ENCODE results near the gene FSCN2.

Gene FSCN2

DNA sequence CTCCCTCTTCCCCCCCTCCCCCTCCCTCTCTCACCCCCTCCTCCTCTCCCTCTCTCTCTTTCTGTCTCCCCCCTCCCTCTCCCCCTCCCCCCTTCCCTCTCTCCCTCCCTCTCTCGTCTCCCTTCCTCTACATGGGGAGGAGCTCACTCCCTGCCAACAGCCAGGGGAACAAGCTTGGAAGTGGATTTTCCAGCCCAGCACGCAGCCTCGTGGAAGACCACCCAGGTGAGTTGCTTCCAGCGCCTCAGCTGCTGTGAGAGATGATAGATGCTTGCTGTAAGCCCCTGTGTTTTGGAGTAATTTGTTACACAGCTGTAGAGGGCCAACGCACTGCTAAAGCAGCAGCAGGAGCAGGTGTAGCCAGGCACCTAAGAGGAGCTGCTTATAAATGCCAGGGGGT is 36.4 kb upstream of the FSCN2 start:
- H3K9me3 ChIP-seq (ENCODE audit: control insufficient read depth in 1 of 2, low read length in 2 of 2), result no peaks in the 10 kb centered on the region
- no peak overlapping the region for H3K9ac ChIP-seq (ENCODE audit: low read depth in 1 of 2, low read length in 2 of 2)
- no peaks in the 10 kb centered on the region for H3K36me3 ChIP-seq (ENCODE audit: control insufficient read depth in 1 of 2, insufficient read depth in 2 of 2, low read length in 2 of 2)
- H3K4me3 ChIP-seq (ENCODE audit: low read depth in 1 of 2, low read length in 2 of 2), result no peak overlapping the region
- H3K27me3 ChIP-seq (ENCODE audit: control insufficient read depth in 1 of 2, insufficient read depth in 2 of 2, low read length in 2 of 2), result peaks cover 0 to 2% of the 10 kb centered on the region in 2 donors
- no peak overlapping the region for H3K27ac ChIP-seq (ENCODE audit: low read depth, low read length)
- peaks cover 4 to 15% of the 10 kb centered on the region in 2 donors for H3K4me1 ChIP-seq (ENCODE audit: control insufficient read depth in 1 of 2, insufficient read depth in 2 of 2, low read length in 2 of 2)

DNA sequence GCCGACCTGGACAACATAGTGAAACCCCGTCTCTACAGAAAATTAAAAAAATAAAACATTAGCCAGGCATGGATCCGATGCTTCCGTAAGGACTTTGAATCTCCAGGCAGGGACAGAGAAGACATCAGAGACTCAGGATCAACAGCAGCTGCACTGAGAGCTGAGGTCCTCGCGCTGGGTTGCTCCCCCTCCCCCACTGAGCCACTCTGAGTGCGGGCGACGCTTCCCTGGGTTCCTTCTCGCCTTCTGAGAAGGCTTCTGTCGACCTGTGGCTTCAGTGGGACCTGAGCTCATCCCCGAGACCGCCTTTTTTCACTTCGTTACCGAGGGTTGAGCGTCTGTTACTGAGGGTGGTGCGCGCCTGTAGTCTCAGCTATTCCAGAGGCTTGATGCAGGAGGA is 36.0 kb upstream of the FSCN2 start:
- Histone ChIP-seq H3K9ac (ENCODE audit: low read depth in 1 of 2, low read length in 2 of 2) (no peak overlapping the region), H3K27ac (ENCODE audit: low read depth, low read length) (no peak overlapping the region), H3K27me3 (ENCODE audit: control insufficient read depth in 1 of 2, insufficient read depth in 2 of 2, low read length in 2 of 2) (peaks cover 0 to 2% of the 10 kb centered on the region in 2 donors), H3K4me3 (ENCODE audit: low read depth in 1 of 2, low read length in 2 of 2) (no peak overlapping the region), H3K36me3 (ENCODE audit: control insufficient read depth in 1 of 2, insufficient read depth in 2 of 2, low read length in 2 of 2) (no peaks in the 10 kb centered on the region), H3K9me3 (ENCODE audit: control insufficient read depth in 1 of 2, low read length in 2 of 2) (no peaks in the 10 kb centered on the region), H3K4me1 (ENCODE audit: control insufficient read depth in 1 of 2, insufficient read depth in 2 of 2, low read length in 2 of 2) (peaks cover 4 to 15% of the 10 kb centered on the region in 2 donors)

DNA sequence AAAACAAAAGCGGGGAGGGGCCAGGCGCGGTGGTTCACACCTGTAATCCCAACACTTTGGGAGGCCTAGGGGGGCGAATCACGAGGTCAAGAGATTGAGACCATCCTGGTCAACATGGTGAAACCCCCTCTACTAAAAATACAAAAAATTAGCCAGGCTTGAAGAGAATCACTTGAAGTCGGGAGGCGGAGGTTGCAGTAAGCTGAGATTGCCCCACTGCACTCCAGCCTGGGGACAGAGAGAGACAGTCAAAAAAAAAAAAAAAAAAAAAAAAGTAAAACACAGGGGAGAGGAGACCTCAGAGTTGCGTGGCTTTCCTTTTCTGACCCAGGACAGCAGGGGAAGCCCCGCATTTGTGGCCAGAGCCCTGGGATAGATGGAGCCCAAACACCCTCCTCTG is 35.5 kb upstream of the FSCN2 start:
- Histone ChIP-seq H3K4me3 (ENCODE audit: low read depth in 1 of 2, low read length in 2 of 2) (no peak overlapping the region), H3K9ac (ENCODE audit: low read depth in 1 of 2, low read length in 2 of 2) (no peak overlapping the region), H3K27me3 (ENCODE audit: control insufficient read depth in 1 of 2, insufficient read depth in 2 of 2, low read length in 2 of 2) (peaks cover 0 to 2% of the 10 kb centered on the region in 2 donors), H3K4me1 (ENCODE audit: control insufficient read depth in 1 of 2, insufficient read depth in 2 of 2, low read length in 2 of 2) (peaks cover 4 to 10% of the 10 kb centered on the region in 2 donors), H3K36me3 (ENCODE audit: control insufficient read depth in 1 of 2, insufficient read depth in 2 of 2, low read length in 2 of 2) (no peaks in the 10 kb centered on the region), H3K27ac (ENCODE audit: low read depth, low read length) (no peak overlapping the region), H3K9me3 (ENCODE audit: control insufficient read depth in 1 of 2, low read length in 2 of 2) (no peaks in the 10 kb centered on the region)

DNA sequence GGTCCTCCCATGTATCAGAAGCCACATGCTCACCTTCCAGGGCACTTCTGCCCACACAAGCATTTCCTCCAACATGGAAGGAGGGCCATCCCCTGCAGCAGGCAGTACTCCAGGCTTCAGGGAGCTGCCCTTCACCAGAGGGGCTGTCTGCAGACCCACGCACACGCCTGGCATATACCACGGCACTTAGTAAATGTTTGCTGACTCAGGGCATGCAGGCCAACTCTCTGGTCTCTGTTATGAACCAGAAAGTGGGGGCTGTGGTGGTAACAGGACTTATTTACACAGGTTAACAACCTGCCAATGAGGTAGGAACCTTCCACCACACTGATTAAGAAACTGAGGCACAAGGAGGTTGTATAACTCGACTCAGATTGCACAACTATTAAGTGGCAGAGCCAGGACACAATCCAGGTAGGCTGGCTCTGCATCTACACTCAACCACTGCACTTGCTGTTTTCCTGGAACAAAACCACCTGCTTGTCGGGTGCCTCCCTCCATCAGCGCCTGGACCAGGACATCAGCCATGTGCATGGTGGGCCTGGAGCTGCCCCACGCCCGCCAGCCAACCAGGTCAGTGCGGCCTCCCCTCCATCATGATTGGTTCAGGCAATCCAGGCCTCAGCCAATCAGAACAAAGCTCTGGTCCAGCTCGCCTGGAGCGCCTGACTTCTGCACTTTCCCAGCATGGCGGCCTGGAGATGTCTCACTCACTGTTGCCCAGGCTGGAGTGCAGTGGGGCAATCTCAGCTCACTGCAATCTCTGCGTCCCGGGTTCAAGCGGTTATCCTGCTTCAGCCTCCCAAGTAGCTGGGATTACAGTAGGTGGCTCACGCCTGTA is 34.8 kb upstream of the FSCN2 start:
- no peak overlapping the region for H3K4me3 ChIP-seq (ENCODE audit: low read depth in 1 of 2, low read length in 2 of 2)
- H3K9me3 ChIP-seq (ENCODE audit: control insufficient read depth in 1 of 2, low read length in 2 of 2), result no peaks in the 10 kb centered on the region
- peaks cover 0 to 2% of the 10 kb centered on the region in 2 donors for H3K27me3 ChIP-seq (ENCODE audit: control insufficient read depth in 1 of 2, insufficient read depth in 2 of 2, low read length in 2 of 2)
- H3K4me1 ChIP-seq (ENCODE audit: control insufficient read depth in 1 of 2, insufficient read depth in 2 of 2, low read length in 2 of 2), result peaks cover 4 to 10% of the 10 kb centered on the region in 2 donors
- H3K36me3 ChIP-seq (ENCODE audit: control insufficient read depth in 1 of 2, insufficient read depth in 2 of 2, low read length in 2 of 2), result no peaks in the 10 kb centered on the region
- H3K9ac ChIP-seq (ENCODE audit: low read depth in 1 of 2, low read length in 2 of 2), result no peak overlapping the region
- no peak overlapping the region for H3K27ac ChIP-seq (ENCODE audit: low read depth, low read length)

DNA sequence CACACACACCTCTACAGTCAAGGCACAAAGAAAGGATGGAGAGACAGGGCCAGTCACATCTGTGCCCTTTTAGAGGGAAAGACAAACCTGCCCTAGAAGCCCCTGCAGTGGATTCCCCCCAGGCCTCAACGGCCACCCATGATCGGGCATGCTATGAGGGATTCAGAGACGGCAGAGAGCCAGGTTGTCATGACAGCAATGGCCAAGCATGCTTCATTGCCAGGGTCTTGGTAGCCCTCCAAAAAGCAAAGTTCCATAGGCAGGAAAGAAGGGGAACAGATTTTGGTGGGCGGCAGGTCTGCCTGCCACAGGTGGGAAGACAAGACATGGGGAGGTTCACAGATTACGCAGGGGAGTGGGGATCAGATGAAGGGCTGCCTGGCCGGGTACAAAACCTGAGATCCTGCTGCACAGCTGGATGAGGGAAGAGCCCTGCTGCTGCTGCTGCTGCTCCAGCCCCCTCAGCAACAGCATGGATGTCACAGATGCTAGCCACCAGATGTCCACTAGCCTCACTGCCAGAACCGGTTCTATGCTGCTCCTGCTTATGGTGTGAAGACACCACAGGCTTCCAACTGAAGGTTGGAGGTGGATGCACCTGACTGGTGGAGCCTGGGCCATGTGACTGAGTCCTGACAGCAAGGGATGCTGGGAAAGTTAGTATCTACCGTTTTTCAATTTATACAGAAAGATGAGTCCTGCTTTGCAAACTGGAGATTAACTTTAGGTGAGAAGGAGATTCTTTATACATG is 33.4 kb upstream of the FSCN2 start:
- Histone ChIP-seq H3K9ac (ENCODE audit: low read depth in 1 of 2, low read length in 2 of 2) (no peak overlapping the region), H3K4me1 (ENCODE audit: control insufficient read depth in 1 of 2, insufficient read depth in 2 of 2, low read length in 2 of 2) (peaks cover 0 to 10% of the 10 kb centered on the region in 2 donors), H3K4me3 (ENCODE audit: low read depth in 1 of 2, low read length in 2 of 2) (no peak overlapping the region), H3K36me3 (ENCODE audit: control insufficient read depth in 1 of 2, insufficient read depth in 2 of 2, low read length in 2 of 2) (no peaks in the 10 kb centered on the region), H3K27ac (ENCODE audit: low read depth, low read length) (no peak overlapping the region), H3K9me3 (ENCODE audit: control insufficient read depth in 1 of 2, low read length in 2 of 2) (no peaks in the 10 kb centered on the region), H3K27me3 (ENCODE audit: control insufficient read depth in 1 of 2, insufficient read depth in 2 of 2, low read length in 2 of 2) (peaks cover 0 to 2% of the 10 kb centered on the region in 2 donors)

DNA sequence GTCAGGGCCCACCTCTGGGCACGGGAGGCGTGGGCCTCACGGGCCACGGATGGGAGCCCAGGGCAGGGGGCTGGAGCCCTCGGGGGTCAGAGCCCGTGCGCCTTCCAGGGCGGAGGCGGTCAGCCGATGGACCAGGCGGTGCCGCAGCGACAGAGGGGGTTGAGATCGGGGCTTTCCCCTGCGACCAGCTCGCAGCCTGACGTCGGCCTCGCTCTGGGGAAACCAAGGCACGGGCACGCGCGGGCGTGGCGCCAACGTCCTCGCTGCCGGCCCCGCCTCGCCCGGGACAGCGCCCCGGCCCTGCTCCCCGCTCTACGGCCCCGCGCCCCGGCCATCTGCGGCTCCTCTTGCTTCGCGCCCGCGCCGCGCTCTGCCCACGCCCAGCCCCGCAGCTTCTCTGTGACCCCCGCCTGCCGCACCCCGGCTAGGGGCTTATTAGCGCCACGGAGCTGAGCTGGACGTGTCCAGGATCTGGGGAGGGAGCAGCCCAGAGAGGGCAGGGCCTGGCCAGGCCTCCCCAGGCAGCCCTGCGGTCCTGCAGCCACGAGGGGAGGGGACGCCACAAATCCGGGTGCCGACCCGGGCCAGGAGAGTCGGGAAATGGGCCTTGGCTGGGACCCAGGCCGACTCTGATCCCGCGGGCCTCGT is 29.1 kb upstream of the FSCN2 start:
- Histone ChIP-seq H3K4me3 (ENCODE audit: low read depth in 1 of 2, low read length in 2 of 2) (no peak overlapping the region), H3K9ac (ENCODE audit: low read depth in 1 of 2, low read length in 2 of 2) (no peak overlapping the region), H3K27me3 (ENCODE audit: control insufficient read depth in 1 of 2, insufficient read depth in 2 of 2, low read length in 2 of 2) (no peaks in the 10 kb centered on the region), H3K27ac (ENCODE audit: low read depth, low read length) (no peak overlapping the region), H3K4me1 (ENCODE audit: control insufficient read depth in 1 of 2, insufficient read depth in 2 of 2, low read length in 2 of 2) (no peaks in the 10 kb centered on the region), H3K36me3 (ENCODE audit: control insufficient read depth in 1 of 2, insufficient read depth in 2 of 2, low read length in 2 of 2) (no peaks in the 10 kb centered on the region), H3K9me3 (ENCODE audit: control insufficient read depth in 1 of 2, low read length in 2 of 2) (no peaks in the 10 kb centered on the region)

DNA sequence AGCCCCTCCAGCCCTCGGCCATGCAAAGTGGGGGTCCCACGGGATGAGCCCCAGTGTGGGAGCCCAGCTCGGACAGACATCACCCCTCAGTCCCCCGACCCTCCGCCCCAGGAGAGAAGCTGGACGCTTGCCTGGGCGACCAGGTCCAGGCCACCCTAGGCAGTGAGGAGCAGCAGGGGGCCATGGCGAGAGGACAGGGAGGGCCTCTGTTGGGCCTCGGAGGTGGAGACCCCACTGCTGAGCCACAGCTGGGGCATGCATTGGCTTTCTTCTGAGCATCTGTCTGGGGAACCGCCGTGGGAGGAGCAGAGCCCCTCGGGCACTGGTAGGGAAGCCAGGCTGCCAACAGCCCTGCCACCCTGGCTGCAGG is 28.6 kb upstream of the FSCN2 start:
- no peaks in the 10 kb centered on the region for H3K27me3 ChIP-seq (ENCODE audit: control insufficient read depth in 1 of 2, insufficient read depth in 2 of 2, low read length in 2 of 2)
- H3K36me3 ChIP-seq (ENCODE audit: control insufficient read depth in 1 of 2, insufficient read depth in 2 of 2, low read length in 2 of 2), result no peaks in the 10 kb centered on the region
- H3K27ac ChIP-seq (ENCODE audit: low read depth, low read length), result no peak overlapping the region
- H3K4me1 ChIP-seq (ENCODE audit: control insufficient read depth in 1 of 2, insufficient read depth in 2 of 2, low read length in 2 of 2), result no peaks in the 10 kb centered on the region
- no peak overlapping the region for H3K4me3 ChIP-seq (ENCODE audit: low read depth in 1 of 2, low read length in 2 of 2)
- H3K9me3 ChIP-seq (ENCODE audit: control insufficient read depth in 1 of 2, low read length in 2 of 2), result no peaks in the 10 kb centered on the region
- no peak overlapping the region for H3K9ac ChIP-seq (ENCODE audit: low read depth in 1 of 2, low read length in 2 of 2)

DNA sequence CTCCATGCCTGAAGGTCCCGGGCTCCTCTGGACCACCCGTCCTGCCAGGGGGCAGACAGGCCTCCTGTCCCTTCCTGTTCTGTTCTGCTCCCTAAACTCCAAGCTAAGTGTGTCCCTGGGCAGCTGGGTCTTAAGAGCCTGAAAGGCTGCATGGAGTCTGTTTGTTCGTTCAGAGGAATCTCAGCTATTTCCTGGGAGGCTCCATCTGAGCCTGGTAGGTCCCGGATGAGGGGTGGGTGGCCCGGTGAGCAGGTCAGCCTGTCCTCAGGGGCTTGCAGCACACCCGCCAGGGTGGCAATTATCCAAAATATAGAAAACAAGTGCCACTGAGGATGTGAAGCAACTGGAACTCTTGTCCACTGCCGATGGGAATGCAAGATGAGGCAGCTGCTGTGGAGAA is 28.1 kb upstream of the FSCN2 start:
- no peaks in the 10 kb centered on the region for H3K36me3 ChIP-seq (ENCODE audit: control insufficient read depth in 1 of 2, insufficient read depth in 2 of 2, low read length in 2 of 2)
- H3K27ac ChIP-seq (ENCODE audit: low read depth, low read length), result no peak overlapping the region
- H3K9ac ChIP-seq (ENCODE audit: low read depth in 1 of 2, low read length in 2 of 2), result no peak overlapping the region
- no peaks in the 10 kb centered on the region for H3K27me3 ChIP-seq (ENCODE audit: control insufficient read depth in 1 of 2, insufficient read depth in 2 of 2, low read length in 2 of 2)
- H3K9me3 ChIP-seq (ENCODE audit: control insufficient read depth in 1 of 2, low read length in 2 of 2), result no peaks in the 10 kb centered on the region
- H3K4me3 ChIP-seq (ENCODE audit: low read depth in 1 of 2, low read length in 2 of 2), result no peak overlapping the region
- H3K4me1 ChIP-seq (ENCODE audit: control insufficient read depth in 1 of 2, insufficient read depth in 2 of 2, low read length in 2 of 2), result no peaks in the 10 kb centered on the region

DNA sequence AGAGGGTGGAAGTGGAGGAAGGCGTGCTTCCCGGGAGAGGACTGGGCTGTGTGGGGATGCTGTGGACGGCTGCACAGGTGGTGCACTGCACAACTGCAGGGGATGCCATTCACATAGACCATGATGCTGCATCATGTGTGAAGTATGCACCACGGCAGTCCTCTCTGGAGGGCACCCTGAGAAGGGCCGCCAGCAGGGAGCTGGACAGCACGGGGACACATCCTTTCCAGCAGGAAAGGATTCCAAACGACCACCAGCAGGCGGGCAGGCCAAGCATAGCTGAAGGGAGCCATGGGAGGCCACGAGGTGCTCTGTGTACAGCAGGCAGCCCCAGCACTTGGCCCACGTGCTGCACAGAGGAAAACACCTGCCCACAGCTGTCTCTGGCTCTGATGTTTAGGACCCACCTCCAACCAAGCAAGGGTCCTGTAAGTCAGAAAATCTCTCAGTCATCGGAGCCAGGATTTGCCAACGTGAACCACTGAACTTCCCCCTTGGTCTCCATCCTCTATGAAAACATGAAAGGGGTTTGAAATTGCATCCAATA is 25.6 kb upstream of the FSCN2 start:
- no peaks in the 10 kb centered on the region for H3K36me3 ChIP-seq (ENCODE audit: control insufficient read depth in 1 of 2, insufficient read depth in 2 of 2, low read length in 2 of 2)
- H3K27ac ChIP-seq (ENCODE audit: low read depth, low read length), result no peak overlapping the region
- no peak overlapping the region for H3K4me3 ChIP-seq (ENCODE audit: low read depth in 1 of 2, low read length in 2 of 2)
- H3K9me3 ChIP-seq (ENCODE audit: control insufficient read depth in 1 of 2, low read length in 2 of 2), result no peaks in the 10 kb centered on the region
- no peak overlapping the region for H3K9ac ChIP-seq (ENCODE audit: low read depth in 1 of 2, low read length in 2 of 2)
- no peaks in the 10 kb centered on the region for H3K4me1 ChIP-seq (ENCODE audit: control insufficient read depth in 1 of 2, insufficient read depth in 2 of 2, low read length in 2 of 2)
- no peaks in the 10 kb centered on the region for H3K27me3 ChIP-seq (ENCODE audit: control insufficient read depth in 1 of 2, insufficient read depth in 2 of 2, low read length in 2 of 2)

DNA sequence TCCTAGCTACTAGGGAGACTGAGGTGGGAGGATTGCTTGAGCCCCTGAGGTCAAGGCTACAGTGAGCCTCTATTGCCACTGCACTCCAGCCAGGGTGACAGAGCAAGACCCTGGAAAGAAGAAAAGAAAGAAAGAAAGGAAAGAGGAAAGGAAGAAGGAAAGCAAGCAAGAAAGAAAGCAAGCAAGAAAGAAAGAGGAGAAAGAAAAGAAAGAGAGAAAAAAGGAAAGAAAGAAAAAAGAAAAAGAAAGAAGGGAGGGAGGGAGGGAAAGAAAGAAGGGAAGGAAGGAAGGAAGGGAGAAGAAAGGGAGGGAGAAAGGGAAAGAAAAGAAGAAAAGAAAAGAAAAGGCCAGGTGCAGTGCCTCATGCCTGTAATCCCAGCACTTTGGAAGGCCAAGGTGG is 24.6 kb upstream of the FSCN2 start:
- H3K9me3 ChIP-seq (ENCODE audit: control insufficient read depth in 1 of 2, low read length in 2 of 2), result no peaks in the 10 kb centered on the region
- H3K4me3 ChIP-seq (ENCODE audit: low read depth in 1 of 2, low read length in 2 of 2), result no peak overlapping the region
- no peak overlapping the region for H3K9ac ChIP-seq (ENCODE audit: low read depth in 1 of 2, low read length in 2 of 2)

More for the DNA sequence above, 24.6 kb upstream of the FSCN2 start:
- no peaks in the 10 kb centered on the region for H3K27me3 ChIP-seq (ENCODE audit: control insufficient read depth in 1 of 2, insufficient read depth in 2 of 2, low read length in 2 of 2)
- H3K4me1 ChIP-seq (ENCODE audit: control insufficient read depth in 1 of 2, insufficient read depth in 2 of 2, low read length in 2 of 2), result peaks cover 0 to 1% of the 10 kb centered on the region in 2 donors
- H3K27ac ChIP-seq (ENCODE audit: low read depth, low read length), result no peak overlapping the region
- peaks cover 1 to 2% of the 10 kb centered on the region in 2 donors for H3K36me3 ChIP-seq (ENCODE audit: control insufficient read depth in 1 of 2, insufficient read depth in 2 of 2, low read length in 2 of 2)

All from duodenal mucosa (tissue), 2 donors.